ENCODE data around the gene UBE3A. TPM values are rescaled to one million over a fixed set of nuclear protein-coding genes. Genes with fewer than 3 reads are reported as not detected.

The UBE3A gene
- total RNA-seq, 1 donor from 2014 or later, result 102 TPM

GRCh38 chr15:25464784-25465183, 26.0 kb upstream of the UBE3A start:
- no peak for FAIRE-seq
- H2AFZ ChIP-seq (ENCODE audit: low read depth, low read length), result no peak overlapping the region
- no peak for TF ChIP-seq CTCF (IDR thresholded peaks at IDR 0.05; ENCODE audit: insufficient read depth, low read depth, low read length)
- TF ChIP-seq EZH2 (IDR thresholded peaks at IDR 0.05; ENCODE audit: insufficient read depth, low read length), result no peak
- H3K79me2 ChIP-seq (ENCODE audit: insufficient read depth, low read length), result no peaks in the 10 kb centered on the region
- no peaks in the 10 kb centered on the region for H4K20me1 ChIP-seq (ENCODE audit: insufficient read depth, low read length)
- H3K4me3 ChIP-seq (ENCODE audit: insufficient read depth, low read depth, low read length), result no peak overlapping the region
- H3K4me1 Mint-ChIP-seq (ENCODE audit: low read depth, unreplicated experiment), result peaks cover 2% of the 10 kb centered on the region
- peaks cover 4% of the 10 kb centered on the region for H3K27me3 Mint-ChIP-seq (ENCODE audit: low read depth, unreplicated experiment)
- no peaks in the 10 kb centered on the region for H3K9me3 Mint-ChIP-seq (ENCODE audit: unreplicated experiment)
- H3K9me3 ChIP-seq (ENCODE audit: insufficient read depth, low read depth, low read length), result no peaks in the 10 kb centered on the region
- no peaks in the 10 kb centered on the region for H3K27me3 ChIP-seq (ENCODE audit: insufficient read depth, low read length)
- no peak overlapping the region for H3K27ac Mint-ChIP-seq (ENCODE audit: unreplicated experiment)
- no peaks in the 10 kb centered on the region for H3K36me3 ChIP-seq (ENCODE audit: insufficient read depth, low read length)
- no peaks in the 10 kb centered on the region for H3K4me1 ChIP-seq (ENCODE audit: insufficient read depth, low read length)
- no peak overlapping the region for H3K4me2 ChIP-seq (ENCODE audit: low read length)
- H3K27ac ChIP-seq (ENCODE audit: low read depth, low read length), result no peak overlapping the region
- no peak overlapping the region for H3K9ac ChIP-seq (ENCODE audit: low read length)
- no peaks in the 10 kb centered on the region for H3K36me3 Mint-ChIP-seq (ENCODE audit: low read depth, unreplicated experiment)
- no peak overlapping the region for H3K4me3 Mint-ChIP-seq (ENCODE audit: unreplicated experiment)
- no peak for DNase-seq (ENCODE audit: low read depth)

- Mint-ChIP-seq H3K27me3 (ENCODE audit: low read depth, unreplicated experiment) (peaks cover 4% of the 10 kb centered on the region), H3K9me3 (ENCODE audit: unreplicated experiment) (no peaks in the 10 kb centered on the region), H3K27ac (ENCODE audit: unreplicated experiment) (no peak overlapping the region), H3K4me3 (ENCODE audit: unreplicated experiment) (no peak overlapping the region), H3K36me3 (ENCODE audit: low read depth, unreplicated experiment) (no peaks in the 10 kb centered on the region), H3K4me1 (ENCODE audit: low read depth, unreplicated experiment) (peaks cover under 1% of the 10 kb centered on the region)
- Histone ChIP-seq H3K36me3 (ENCODE audit: insufficient read depth, low read length) (no peaks in the 10 kb centered on the region), H3K4me2 (ENCODE audit: low read length) (no peak overlapping the region), H3K27me3 (ENCODE audit: insufficient read depth, low read length) (no peaks in the 10 kb centered on the region), H4K20me1 (ENCODE audit: insufficient read depth, low read length) (no peaks in the 10 kb centered on the region), H3K9ac (ENCODE audit: low read length) (no peak overlapping the region), H2AFZ (ENCODE audit: low read depth, low read length) (no peak overlapping the region), H3K79me2 (ENCODE audit: insufficient read depth, low read length) (no peaks in the 10 kb centered on the region), H3K4me1 (ENCODE audit: insufficient read depth, low read length) (no peaks in the 10 kb centered on the region), H3K9me3 (ENCODE audit: insufficient read depth, low read depth, low read length) (no peaks in the 10 kb centered on the region), H3K27ac (ENCODE audit: low read depth, low read length) (no peak overlapping the region), H3K4me3 (ENCODE audit: insufficient read depth, low read depth, low read length) (no peak overlapping the region)
- FAIRE-seq, result no peak
- TF ChIP-seq CTCF (IDR thresholded peaks at IDR 0.05; ENCODE audit: insufficient read depth, low read depth, low read length), result no peak
- TF ChIP-seq EZH2 (IDR thresholded peaks at IDR 0.05; ENCODE audit: insufficient read depth, low read length), result no peak
- DNase-seq (ENCODE audit: low read depth), result no peak
Measured at GRCh38 chr15:25464383-25464782, 25.6 kb upstream of the UBE3A start.

- Mint-ChIP-seq H3K4me3 (ENCODE audit: unreplicated experiment) (no peak overlapping the region), H3K4me1 (ENCODE audit: low read depth, unreplicated experiment) (no peaks in the 10 kb centered on the region), H3K36me3 (ENCODE audit: low read depth, unreplicated experiment) (peaks cover 2% of the 10 kb centered on the region), H3K27ac (ENCODE audit: unreplicated experiment) (no peak overlapping the region), H3K27me3 (ENCODE audit: low read depth, unreplicated experiment) (no peaks in the 10 kb centered on the region), H3K9me3 (ENCODE audit: unreplicated experiment) (no peaks in the 10 kb centered on the region)
- Histone ChIP-seq H3K79me2 (ENCODE audit: insufficient read depth, low read length) (no peaks in the 10 kb centered on the region), H3K27me3 (ENCODE audit: insufficient read depth, low read length) (no peaks in the 10 kb centered on the region), H3K36me3 (ENCODE audit: insufficient read depth, low read length) (no peaks in the 10 kb centered on the region), H2AFZ (ENCODE audit: low read depth, low read length) (no peak overlapping the region), H3K4me3 (ENCODE audit: insufficient read depth, low read depth, low read length) (no peak overlapping the region), H4K20me1 (ENCODE audit: insufficient read depth, low read length) (no peaks in the 10 kb centered on the region), H3K27ac (ENCODE audit: low read depth, low read length) (no peak overlapping the region), H3K9ac (ENCODE audit: low read length) (no peak overlapping the region), H3K4me2 (ENCODE audit: low read length) (no peak overlapping the region), H3K4me1 (ENCODE audit: insufficient read depth, low read length) (no peaks in the 10 kb centered on the region), H3K9me3 (ENCODE audit: insufficient read depth, low read depth, low read length) (peaks cover 1% of the 10 kb centered on the region)
- DNase-seq (ENCODE audit: low read depth), result no peak
- TF ChIP-seq EZH2 (IDR thresholded peaks at IDR 0.05; ENCODE audit: insufficient read depth, low read length), result no peak
- TF ChIP-seq CTCF (IDR thresholded peaks at IDR 0.05; ENCODE audit: insufficient read depth, low read depth, low read length), result no peak
- no peak for FAIRE-seq
Measured at GRCh38 chr15:25456196-25456595, 17.4 kb upstream of the UBE3A start.

All from astrocyte (in vitro differentiated cells and primary cell).